Raji (cell line): ENCODE results near the gene EVPL.

Experiments
- POLR2A ChIP-seq: IDR thresholded peaks from 2 replicates; pipeline ENCODE4 v1.6.1; 2011; ENCODE audit warnings: low read depth, low read length, control low read depth; ENCODE audit not compliant: insufficient read depth

The EVPL gene

DNA sequence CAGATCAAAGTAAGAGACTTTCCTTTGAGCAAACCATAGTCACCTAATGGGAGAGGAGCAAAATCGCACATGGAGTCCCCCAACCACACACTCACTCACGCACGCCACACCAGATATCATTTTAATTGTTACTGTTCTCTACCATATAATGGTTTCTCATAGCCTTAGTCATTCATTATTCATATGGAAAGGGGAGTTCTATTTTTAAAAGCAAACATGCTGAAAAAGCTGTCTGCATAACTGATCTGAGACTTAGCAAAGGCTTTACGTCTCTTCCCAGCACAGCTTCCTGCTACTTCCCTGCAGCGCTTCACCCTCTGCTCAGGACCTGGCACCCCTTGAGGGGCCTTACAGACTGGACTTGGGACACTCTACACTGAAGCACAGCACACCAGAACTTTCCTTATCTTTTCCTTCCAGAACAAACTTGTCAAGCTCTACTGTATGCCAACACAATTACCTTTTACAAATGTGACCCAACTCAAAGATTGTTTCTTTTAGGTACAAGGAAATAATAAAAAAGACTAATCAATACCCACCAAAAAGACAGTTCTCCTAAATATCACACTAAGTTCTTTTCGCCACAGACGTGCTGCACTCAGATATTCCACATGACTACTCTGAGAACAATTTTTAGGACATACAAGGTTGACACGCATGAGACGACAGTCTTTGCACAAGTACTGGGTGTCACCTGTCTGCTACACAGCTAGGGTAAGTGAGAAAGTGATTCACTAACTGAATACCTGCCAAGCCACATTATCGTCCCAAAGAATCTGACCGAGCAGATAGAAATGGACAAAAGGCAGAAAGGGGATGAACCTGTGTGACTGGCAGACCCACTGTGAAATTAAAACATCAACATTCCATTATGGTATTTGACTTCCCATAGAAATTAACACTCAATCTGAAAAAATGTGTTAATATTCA is 23.7 kb upstream of the EVPL start:
- no peak for TF ChIP-seq POLR2A

DNA sequence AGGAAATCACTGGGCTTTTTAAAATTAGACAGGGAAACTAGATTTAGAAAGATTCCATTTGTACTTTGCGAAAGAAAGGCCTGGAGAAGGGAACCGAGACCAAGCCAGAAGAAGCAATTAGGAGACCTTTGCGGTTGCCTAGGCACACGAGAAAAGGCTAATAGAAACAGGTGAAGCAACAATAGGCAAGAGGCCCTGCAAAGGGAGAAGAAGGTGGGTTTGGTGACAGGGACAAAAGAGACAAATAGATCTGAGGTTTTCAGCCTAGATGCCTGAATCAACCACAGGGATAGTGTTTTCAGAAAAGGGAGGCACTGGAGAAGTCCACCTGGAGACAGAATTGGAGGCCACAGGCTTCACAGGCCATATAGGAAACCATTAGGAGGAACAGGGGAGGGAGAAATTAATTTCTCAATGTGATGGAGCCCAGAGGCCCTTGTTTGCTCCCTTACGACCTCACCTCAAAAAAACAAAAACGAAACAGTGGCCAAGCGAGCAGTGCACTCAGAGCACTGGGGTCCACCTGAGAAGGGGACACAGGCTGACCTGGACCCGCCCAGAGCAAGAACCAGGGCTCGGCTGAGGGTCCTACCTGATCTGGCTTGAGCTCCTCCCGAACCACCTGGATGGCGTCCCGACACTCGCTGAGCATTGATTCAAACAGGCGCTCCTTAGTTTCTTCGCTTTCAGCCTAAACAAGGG is 22.9 kb upstream of the EVPL start:
- TF ChIP-seq POLR2A, result no peak

DNA sequence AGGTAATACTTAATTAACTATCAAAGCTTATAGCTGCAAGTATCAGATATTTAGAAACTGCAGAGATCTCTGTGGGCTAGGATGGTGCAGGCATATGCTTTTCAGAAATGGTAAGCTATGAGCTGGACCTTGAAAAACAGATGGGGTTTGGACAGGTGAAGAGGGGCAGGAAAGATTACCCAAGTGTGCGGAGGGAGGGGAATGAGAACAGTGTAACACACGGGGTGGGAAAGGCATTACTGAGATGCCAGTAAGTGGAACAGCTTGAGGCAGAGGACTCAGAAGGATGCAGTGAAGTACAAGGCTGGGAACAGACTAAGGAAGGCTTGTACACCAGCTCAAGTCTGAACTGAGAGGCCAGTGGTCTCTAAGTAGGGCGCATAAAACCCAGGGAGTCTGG is 22.1 kb upstream of the EVPL start:
- no peak for TF ChIP-seq POLR2A

DNA sequence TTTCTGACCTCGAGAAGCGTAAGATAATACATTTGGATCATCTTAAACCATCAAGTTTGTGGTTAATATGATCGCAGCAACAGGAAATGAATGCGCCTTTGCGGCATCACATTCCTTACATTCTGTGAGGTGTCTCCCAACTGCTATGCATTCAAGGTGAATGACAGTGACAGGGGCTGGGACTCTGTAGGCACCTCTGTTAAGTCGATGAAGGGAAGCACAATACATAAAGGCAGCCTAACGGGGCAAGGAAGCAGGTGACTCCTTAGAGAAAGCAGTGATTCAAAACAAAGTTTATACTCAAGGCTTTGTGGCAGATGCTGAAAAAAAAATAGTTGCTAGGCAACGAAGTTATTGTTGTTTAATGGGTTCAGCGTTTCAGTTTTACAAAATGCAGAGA is 21.6 kb upstream of the EVPL start:
- TF ChIP-seq POLR2A, result no peak

DNA sequence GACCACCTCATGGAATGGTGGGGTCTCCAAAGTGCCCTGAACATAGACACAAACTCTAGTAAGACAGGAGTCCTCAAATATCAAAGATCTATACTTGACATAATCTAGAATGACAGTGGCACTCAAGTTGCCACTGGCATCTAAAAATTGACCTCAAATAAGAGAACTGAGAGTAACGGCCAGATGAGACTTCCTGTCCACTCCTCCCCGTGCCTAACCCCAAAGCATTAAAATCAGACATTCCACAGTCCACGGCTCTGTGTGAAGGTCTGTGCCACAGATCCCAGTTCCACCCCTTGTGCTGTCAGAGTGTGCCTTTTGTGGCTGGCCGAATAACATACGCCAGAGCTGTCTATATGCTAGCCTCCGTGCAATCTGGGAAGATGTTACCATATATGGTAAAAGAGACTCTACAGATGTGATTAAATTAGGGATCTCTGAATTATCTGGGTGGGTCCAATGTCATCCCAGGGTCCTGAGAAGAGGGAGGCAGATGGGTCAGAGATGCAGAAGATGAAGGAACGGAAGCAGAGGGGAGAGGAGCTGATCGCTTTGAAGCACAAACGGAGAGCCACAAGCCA is 21.0 kb upstream of the EVPL start:
- no peak for TF ChIP-seq POLR2A

DNA sequence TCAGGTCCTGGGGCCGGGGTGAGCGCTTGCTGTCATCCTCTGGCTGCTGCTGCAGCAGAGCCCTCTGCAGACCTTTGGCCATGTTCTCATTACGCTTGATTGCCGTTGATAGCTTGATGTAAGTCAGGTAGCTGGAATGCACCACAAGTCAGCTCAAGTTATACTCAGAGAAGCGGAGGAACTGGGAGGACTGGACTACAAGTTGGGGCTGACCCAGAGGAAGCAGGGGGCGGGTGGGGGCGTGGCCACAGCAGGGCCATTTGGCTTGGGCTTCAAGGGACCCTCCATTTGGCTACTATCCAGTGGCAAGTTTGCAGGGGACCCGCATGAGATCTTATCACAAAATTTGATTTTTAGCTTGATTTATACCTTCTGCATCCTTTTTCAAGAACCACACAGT is 19.0 kb upstream of the EVPL start:
- TF ChIP-seq POLR2A, result no peak

DNA sequence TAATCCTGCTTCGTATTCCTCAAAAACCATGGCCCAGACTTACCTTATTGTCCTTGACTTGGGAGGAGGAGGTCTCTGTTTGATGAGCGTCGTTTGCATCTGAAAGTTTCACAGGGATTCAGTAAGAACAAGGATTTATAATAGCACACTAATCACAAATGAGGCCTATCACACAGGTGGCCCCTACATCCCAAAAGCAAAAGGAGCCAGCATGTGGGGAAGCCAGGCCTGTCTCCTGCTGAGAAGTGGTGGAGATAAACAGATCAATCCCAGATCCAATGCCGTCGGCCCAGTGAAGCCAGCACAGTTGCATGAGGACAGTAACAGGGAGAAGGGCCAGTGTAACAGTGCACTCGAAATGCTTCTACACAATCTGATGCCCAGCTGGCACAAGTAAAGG is 13.3 kb upstream of the EVPL start:
- TF ChIP-seq POLR2A, result no peak

DNA sequence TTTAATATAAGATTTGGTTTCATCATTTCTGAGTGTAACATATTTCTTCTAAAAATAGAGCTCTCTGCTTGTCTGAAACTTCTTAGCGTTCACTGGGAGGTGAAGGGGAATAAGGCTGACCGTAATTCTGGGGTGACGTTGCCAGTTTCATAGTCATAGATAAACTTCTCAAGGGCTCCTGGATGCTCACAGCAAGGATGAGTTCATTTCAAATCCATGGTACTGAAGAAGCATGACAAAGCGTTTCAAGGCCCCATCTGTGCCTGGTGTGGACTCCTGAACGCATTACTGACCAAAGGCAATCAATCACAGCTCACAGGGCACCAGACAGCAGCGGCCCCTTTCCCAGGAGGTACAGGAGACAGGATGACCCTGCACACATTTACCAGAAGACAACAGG is 12.0 kb upstream of the EVPL start:
- no peak for TF ChIP-seq POLR2A

DNA sequence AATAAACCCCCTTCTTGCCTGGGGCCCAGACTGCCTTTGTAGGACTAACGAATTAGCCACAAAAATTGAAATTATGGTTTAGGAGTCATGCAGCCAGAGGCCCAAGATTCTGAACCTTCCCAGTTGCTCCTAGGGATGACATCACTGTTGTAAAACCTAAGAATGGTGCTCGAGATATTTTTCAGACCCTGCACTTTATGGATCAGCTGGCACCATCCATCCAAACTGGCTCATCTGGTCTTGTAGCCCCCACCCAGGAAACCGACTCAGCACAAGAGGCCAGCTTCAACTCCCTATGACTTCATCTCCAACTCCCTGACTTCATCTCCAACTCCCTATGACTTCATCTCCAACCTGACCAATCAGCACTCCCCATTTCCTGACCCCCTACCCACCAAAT is 10.9 kb upstream of the EVPL start:
- no peak for TF ChIP-seq POLR2A

DNA sequence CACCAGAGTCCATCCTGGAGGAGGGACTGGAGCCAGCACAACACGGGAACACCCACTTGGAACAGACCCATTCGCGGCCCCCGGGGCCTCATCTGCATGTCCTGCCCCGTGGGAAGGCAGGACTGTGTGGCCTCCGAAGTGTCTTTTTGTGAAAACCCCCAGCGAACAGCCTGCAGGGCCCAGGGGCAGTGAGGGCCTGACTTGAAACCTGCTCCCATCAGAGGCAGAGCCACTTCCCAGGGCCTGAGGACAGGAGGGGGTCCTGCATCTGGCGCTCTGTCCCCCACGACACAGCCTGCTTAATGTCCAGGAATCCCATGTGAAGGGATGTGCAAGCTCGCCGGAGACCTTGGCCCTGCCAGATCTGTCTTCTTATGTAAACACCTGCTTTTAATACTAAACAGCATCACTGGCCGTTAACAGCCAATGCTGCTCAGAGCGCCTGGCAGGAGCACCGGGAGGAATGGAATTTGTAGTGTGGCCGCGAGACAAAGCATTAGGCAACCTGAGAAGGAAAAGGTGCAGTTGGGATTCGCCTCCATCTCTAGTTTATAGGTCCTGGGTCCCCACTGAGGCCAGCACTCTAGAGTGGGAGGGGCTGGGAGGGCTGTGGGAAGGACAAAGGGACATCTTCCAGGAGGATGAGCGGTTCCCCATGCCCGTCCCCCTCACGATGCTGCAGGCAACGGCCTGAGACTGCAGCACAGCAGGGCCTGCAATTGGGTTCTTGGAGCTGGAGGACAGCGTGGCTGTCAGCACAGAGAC is 9.6 kb upstream of the EVPL start:
- no peak for TF ChIP-seq POLR2A

DNA sequence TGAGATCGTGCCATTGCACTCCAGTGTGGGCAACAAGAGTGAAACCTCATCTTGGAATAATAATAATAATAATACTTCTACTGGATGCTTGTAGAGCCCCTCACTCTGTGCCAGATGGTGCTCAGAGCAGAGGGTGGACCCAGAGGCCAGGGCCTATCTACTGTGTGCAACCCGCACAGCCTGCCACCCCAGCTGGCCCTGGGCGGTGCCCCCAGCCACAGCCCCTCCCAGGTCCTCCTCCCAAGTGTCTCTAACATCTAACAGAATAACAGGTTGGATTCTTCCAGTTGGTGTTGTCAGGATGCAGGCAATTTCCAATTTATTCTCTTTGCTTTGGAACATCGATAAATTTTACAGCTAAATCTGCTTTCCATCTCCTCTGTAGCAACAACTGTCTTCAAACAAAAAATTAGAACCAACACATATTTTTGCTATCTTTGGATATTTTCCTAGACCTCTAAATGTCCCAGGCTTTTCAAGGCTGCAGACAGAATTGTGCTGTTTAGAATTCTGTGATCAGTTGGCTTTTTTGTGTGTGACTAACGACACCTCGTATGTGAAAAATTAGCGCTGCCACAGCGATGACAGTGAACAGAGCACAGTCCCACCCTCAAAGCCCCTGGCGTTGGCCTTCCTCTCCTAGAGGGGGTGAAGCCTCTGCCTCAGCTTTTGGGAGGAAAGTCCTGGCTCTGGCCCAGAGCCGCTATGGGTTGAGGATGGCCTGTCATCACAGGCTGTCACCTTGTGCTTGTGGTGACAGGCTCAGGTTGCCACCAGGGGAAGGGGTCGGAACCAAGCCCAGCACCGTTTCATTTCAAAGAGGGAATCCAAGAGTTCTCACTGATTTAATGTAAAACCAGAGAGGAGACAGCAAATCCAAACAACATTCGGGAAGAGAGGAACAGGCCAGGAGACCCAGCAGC is 7.6 kb upstream of the EVPL start:
- no peak for TF ChIP-seq POLR2A

DNA sequence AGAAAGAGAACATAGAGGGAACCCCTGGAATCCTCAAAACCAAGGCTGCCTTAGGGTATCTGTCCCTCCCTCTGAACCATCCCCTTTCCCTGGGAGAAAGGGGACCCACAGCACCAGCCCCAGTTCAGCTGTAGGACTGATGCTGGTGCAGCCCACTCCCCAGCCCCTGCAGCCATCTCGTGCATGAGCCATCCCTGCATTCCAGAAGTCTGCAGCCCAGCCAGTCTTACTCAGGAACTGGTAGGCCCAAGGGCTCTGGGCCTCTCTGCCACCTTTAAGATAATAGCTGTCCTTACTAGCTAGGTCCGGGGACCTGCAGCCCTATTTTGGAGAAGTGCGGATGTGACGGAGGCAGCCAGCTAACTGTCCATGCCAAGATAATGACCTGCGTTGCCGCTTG is 6.0 kb upstream of the EVPL start:
- no peak for TF ChIP-seq POLR2A

DNA sequence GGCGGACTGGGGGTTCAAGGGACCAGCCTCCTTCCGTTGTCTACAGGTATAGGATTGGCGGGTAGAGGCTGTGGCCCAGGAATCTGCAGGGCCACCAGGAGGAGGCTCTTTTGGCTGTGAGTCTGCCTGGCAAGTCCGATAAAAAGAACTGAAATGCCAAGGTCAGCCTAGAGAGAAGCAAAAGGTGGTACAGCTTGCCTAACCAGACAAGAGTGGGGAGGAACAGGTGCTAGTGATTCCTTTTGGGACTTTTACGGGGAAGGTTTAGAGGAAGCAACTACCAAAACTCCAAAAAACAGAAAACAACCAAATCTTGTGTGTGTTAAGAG is 5.6 kb upstream of the EVPL start:
- no peak for TF ChIP-seq POLR2A

DNA sequence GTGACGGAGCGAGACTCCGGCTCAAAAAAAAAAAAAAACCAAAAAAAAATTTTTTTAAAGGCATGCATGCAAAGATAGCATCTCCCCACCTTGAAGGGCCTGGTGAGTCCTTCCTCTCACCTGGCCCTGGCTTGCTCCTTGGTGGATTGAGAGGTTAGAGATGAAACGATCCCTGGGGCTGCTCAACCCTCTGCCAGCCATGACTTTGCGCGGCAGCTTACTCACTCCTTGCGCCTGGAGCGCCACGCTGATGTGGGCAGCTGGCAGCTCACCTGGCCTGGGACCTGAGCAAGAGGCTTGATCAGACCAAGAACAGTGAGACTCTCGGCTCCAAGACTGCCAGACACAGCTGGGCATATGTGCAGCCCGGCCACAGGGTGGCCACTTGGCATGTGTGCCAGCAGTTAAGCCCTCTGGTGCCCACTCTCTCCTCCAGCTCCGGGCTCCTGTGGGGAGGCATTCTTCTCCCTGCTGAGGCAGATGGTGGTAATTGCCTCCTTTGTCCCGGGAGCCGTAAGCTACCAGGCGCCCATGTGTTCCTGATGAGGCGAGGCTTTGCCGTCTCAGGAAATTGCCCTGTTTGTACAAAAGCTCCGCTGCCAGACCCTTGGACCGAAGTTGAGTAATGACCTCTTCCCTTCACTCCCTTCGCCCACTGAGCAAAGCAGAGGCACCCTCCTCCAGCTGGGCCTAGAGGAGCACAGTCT is 5.1 kb upstream of the EVPL start:
- TF ChIP-seq POLR2A, result no peak

DNA sequence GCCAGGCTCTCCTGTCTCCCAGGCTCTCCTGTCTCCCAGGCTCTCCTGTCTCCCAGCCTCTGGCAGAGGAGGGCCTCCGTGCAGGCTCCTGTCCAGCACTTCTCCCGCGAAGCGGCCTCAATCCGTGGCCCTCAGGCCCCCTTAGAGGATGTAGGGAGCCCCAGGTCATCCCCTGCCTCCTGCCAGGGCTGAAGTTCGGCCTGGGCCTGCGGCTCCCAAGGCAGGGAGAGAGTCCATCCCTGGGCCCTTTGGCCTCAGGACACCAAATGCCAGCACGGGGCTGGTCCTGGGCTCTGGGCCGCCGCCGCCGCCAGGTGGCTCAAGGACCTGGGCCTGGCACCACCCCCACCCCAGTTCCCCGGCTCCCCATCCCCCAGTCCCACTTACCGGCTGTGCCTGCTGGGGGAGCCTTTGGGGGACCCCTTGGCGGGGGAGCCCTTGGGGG is 370 bp downstream of the EVPL start:
- TF ChIP-seq POLR2A, result no peak
